HG02973 (cell line): ENCODE results near the gene WASHC3.
A peak's percentile ranks its signal among the peaks of the same experiment; 100 is the strongest.
"Not testable (repeated sequence)": the region's sequence is repeated elsewhere in the genome, so short reads cannot be mapped to it uniquely, and the experiment has no call there.

Experiments used
- ATAC-seq: cut with Tn5 transposase; IDR thresholded peaks from one replicate; pipeline ENCODE4 v1.9.1; 2021; ENCODE audit warnings: moderate library complexity; ENCODE audit not compliant: unreplicated experiment

The WASHC3 gene, protein sequence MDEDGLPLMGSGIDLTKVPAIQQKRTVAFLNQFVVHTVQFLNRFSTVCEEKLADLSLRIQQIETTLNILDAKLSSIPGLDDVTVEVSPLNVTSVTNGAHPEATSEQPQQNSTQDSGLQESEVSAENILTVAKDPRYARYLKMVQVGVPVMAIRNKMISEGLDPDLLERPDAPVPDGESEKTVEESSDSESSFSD

GRCh38 chr12:102061560-102062418 lies at the start of gene WASHC3:
Gene WASHC3, minus strand, starts transcription at chr12:102061991. Its CDS starts 29 bp downstream, at chr12:102061962.
- peak; percentile 96 for ATAC-seq

DNA sequence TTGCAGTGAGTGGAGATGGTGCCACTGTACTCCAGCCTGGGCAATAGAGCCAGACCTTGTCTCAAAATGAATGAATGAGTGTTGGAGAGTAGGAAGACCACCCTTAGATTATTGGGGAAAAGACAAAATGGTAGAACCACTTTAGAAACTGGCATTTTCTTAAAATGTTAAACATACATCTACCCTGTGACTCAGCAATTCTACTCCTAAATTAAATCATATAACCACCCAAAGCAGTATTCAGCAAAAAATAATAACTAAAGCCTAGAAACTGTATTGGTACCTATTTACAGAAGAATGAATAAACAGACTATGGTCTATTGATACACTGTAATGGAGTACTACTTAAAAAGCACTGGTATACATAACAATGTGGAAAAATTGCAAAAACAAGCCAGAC lies 49.0 kb upstream of the WASHC3 start:
- no peak for ATAC-seq

GRCh38 chr12:102107970-102108369 lies 46.2 kb upstream of the WASHC3 start:
- no peak for ATAC-seq

DNA sequence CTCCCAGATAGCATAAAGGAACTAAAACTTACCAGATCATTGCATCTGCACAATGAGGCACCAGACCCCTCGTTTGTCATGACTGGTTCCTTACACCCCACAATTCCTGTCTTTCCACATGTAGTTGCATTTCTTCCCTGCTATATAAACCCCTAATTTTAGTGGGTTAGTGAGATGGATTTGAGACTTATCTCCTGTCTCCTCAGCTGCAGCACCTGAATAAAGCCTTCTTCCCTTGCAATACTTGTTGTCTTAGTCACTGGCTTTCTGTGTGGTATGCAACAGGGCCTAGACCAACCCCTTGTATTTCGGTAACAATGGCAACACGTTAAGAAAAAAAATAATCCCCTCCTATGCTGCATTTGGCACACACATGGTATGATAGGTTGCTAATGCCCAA lies 45.1 kb upstream of the WASHC3 start:
- ATAC-seq = no peak

DNA sequence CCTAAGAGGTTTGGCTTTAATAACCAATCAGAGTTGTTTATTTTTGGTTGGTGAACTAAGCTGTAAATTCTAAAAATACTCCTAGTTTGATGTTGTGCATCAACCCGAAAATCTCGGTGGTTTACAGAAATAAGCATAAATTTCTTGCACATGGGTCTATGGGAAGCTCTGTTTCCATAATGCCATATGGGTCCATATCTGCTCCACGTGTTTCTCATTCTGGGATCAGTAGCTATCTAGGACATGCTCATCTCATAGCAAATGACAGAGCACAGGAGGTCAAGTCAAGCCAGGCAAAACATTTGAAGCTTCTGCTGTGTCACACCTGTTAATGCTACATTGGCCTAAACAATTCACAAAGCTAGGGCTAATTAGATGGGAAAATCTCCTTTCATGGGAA lies 35.1 kb upstream of the WASHC3 start:
- no peak for ATAC-seq

- ATAC-seq = no peak
These were observed 34.0 kb upstream of the WASHC3 start for GRCh38 chr12:102095677-102096263.

GRCh38 chr12:102093319-102093718 lies 31.5 kb upstream of the WASHC3 start:
- no peak for ATAC-seq

- not testable (repeated sequence) for ATAC-seq
These were observed 27.5 kb upstream of the WASHC3 start for GRCh38 chr12:102089228-102089835.

DNA sequence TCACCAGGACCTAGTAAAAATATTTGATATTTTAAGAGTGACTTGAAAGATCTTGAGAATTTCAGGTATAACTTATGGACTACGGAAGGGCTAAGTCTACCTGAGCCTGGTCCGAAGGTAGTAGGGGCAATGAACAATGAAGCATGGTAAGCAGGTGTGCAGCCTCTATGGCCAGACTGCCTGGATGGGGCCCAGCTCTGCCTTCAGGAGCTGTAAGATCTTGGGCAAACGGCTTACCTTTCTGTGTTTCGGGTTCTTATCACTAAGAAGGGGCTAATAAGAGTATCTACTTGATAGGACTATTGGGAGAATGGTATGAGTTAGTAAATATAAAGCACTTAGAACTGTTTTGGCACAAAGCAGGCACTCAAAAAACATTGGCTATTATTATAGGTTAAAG lies 19.1 kb upstream of the WASHC3 start:
- no peak for ATAC-seq

DNA sequence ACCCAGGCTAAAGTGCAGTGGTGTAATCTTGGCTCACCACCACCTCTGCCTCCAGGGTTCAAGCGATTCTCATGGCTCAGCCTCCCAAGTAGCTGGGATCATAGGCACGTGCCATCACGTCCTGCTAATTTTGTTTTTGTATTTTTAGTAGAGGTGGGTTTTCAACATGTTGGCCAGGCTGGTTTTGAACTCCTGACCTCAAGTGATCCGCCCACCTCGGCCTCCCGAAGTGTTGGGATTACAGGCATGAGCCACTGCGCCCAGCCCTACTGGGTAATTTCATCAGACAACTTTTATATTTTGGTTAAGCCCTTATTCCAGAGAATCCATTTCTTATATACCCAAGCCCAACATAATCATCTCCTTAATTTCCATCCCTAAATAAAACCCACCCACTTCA lies 10.3 kb upstream of the WASHC3 start:
- ATAC-seq = not testable (repeated sequence)

DNA sequence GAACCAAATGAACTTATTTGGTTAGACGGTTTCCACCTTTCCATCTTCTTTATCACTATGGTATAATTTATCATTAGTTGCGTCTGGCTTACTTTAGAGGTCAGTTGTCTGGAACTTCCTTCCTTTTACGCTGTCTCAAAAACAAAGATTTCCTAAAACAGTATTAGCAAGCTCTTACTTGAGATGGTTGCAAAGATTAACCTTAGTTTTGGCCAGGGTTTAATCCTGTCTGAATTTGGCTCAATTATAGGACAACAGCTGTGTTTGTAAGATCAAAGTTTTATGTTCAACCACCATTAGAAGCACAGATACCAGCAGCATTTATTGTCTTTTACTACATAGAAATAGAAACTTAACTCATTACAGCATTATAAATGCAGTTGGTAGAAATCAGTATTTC lies 7.9 kb upstream of the WASHC3 start:
- ATAC-seq = no peak

GRCh38 chr12:102067574-102068258 lies 5.9 kb upstream of the WASHC3 start:
- no peak for ATAC-seq

DNA sequence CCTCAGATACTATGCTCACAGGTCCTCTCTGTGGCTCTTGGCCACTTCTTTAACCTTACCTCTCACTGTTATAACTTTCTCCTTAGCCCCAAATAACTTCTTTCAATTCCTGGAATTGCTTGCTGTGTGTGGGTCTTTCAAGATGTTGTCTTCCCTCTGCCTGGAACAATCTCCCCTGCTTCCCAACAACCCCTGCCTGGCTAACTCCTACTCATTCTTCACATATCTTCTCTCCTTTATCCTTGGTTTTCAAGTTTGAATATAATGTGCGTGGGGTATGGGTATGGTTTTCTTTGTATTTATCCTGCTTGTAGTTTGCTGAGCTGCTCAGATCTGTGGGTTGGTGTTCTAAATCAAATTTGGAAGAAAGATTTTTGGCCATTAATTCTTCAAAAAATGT lies 2.7 kb upstream of the WASHC3 start:
- ATAC-seq = no peak

GRCh38 chr12:102063069-102063468 lies 1.3 kb upstream of the WASHC3 start:
- ATAC-seq = no peak

DNA sequence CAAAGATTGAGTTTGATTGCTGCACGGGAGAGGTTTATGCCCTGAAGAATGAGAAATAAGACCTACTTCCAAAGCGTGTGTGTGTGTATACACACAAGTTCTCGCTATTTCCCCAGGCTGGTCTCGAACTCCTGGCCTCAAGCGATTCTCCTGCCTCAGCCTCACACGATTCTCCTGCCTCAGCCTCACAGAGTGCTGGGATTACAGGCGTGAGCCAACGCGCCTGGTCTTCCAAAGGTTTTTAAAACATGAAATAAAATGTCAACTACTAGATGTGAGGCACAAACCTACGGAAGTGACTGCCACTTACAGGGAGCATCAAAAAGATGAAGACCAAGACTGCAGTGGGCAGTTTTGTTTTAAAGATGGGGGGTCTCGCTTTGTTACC lies 622 bp upstream of the WASHC3 start:
- ATAC-seq = no peak

- peak; percentile 38 for ATAC-seq
These were observed 663 bp downstream of the WASHC3 start for GRCh38 chr12:102061096-102061559.

DNA sequence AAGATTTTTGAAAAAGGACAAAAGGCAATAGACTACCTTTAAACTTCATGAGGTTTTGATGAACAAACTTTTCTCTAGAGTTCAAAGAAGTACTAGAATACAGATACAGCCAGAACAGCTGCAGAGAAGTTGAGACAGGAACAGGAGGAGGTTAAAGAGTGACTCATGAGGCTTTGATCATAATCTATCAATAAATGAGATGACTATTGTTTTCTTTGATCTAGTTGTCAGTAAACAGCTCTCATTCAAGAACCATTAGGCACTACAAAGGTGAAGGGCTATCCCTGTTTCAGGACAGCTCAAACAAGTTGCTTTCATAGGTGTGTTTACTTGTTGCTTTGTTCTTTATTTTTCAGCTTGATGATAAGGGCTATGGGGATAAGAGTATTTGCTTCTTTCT lies 2.4 kb downstream of the WASHC3 start:
- ATAC-seq = no peak

- ATAC-seq = no peak
These were observed 7.4 kb downstream of the WASHC3 start for GRCh38 chr12:102054345-102054744.

- no peak for ATAC-seq
These were observed 8.8 kb downstream of the WASHC3 start for GRCh38 chr12:102053062-102053349.

DNA sequence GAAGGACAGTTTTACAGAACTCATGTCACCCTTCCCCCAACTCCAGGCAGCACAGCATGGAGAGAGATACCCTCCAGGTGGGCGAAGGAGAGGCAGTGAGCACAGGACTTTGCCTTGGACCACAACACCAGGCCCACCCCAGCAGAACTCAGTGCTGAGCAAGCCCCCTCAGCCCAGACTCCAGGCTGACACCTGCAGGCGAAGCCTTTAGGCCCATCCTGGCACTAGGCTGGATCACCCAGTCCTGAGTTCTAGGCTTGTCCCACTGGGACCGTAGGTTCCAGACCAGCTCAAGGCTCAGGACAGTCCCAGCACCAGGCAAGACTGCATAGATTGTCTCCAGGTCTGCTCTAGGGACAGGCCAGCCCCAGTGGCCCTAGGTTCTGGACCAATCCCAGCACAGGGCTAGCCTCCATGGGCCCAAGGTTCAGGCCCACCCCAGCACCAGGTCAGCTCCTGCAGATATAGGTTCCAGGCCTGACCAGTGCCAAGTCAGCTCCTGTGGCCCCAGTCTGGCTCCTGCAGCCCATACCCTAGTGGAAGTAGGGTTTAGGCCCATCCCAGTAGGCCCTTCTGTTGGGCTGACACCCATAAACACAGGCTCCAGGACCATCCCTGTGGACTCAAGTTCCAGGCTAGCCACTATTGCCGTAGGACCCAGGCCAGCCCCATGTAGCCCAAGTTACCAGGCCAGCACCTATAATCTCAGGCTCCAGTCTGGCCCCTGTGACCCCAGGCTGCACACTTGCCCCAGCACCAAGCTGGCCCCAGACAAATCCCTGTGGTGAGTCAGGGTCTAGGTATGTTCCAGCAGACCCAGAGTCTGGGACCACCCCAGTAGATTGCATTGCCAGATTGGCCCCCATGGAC lies 9.4 kb downstream of the WASHC3 start:
- ATAC-seq = no peak
